Skin epidermis (tissue), 12 donors: Measurements from ENCODE around the gene ST7.
"Not testable (repeated sequence)": the region's sequence is repeated elsewhere in the genome, so short reads cannot be mapped to it uniquely, and the experiment has no call there.

Source experiments
- H3K27ac ChIP-seq, 21 experiments: fragments of 200-600 bp; sonication (generic) in 11 of 21; one replicate each; pipeline ENCODE4 v1.5.0; 2020; ENCODE audit warnings: mild to moderate bottlenecking in 3 of 21, inconsistent platforms in 2 of 21, moderate library complexity in 2 of 21
- H3K4me3 ChIP-seq, 7 experiments: fragments of 200-600 bp; sonication (generic) in 2 of 7; one replicate each; pipeline ENCODE4 v1.5.0; 2020; ENCODE audit warnings: inconsistent platforms in 2 of 7, mild to moderate bottlenecking in 2 of 7, moderate library complexity in 1 of 7

The ST7 gene

GRCh38 chr7:117112640-117113039 lies 159.3 kb downstream of the ST7 start:
- H3K27ac ChIP-seq: no peak overlapping the region
- H3K4me3 ChIP-seq: no peak overlapping the region

DNA sequence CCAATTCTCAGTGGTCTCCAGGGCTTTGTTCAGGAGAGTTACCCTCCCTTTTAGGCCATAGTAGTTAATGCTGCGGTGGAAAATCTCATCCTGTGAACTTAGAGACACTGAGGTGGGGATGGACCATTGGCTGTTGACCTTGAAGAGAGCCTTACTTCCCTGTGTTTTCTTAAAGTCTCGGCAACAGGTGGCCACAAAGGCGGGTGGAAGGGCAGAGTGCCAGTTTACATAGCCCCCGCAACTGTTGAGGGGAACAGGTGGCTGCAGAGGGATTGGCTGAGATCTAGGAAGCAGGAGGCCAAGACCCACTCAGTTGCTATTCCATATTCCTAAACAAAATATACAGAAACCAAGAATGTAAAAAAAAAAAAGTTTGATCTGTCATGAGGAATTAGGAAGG lies 160.6 kb downstream of the ST7 start:
- no peak overlapping the region for H3K27ac ChIP-seq
- H3K4me3 ChIP-seq: no peak overlapping the region

GRCh38 chr7:117114272-117114671 lies 161.0 kb downstream of the ST7 start:
- Histone ChIP-seq H3K4me3 (no peak overlapping the region), H3K27ac (no peak overlapping the region)

- Histone ChIP-seq H3K4me3 (no peak overlapping the region), H3K27ac (no peak overlapping the region)
Measured at GRCh38 chr7:117116211-117116610, 162.9 kb downstream of the ST7 start.

GRCh38 chr7:117117172-117117571 lies 163.9 kb downstream of the ST7 start:
- no peak overlapping the region for H3K27ac ChIP-seq
- H3K4me3 ChIP-seq: no peak overlapping the region

GRCh38 chr7:117118579-117119180 lies 165.4 kb downstream of the ST7 start:
- Histone ChIP-seq H3K4me3 (no peak overlapping the region), H3K27ac (no peak overlapping the region)

DNA sequence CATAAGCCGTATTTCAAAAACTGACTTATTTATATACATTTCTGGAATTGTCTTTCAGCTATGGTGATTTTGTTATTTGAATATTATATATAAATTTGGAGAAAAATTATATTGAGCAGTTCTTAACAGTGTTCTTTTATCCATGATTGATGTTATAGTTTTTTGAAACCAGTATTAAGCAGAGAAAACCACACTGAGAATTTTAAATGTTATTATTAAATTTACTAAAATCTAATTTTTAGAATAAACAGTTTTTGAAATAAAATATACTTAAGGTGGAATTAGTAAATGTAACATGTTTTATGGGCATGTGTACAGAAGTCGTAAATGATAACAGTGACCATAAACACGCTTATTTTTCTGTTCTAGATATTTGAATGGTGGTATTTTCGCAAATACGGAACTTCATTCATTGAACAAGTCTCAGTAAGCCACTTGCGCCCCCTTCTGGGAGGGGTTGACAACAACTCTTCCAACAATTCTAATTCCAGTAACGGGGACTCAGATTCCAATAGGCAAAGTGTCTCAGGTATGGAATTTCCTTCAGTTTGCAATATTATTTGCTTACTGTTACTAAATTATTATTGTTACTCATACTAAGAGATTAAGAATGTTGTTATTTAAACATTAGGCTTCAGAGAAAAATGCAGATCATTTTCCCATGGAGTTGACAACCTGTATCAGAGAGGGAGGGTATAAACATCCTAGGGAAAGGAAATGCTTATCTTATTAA lies 166.1 kb downstream of the ST7 start:
- no peak overlapping the region for H3K27ac ChIP-seq
- no peak overlapping the region for H3K4me3 ChIP-seq

- not testable (repeated sequence) for H3K4me3 ChIP-seq, H3K27ac ChIP-seq
Measured at GRCh38 chr7:117120321-117120720, 167.0 kb downstream of the ST7 start.

DNA sequence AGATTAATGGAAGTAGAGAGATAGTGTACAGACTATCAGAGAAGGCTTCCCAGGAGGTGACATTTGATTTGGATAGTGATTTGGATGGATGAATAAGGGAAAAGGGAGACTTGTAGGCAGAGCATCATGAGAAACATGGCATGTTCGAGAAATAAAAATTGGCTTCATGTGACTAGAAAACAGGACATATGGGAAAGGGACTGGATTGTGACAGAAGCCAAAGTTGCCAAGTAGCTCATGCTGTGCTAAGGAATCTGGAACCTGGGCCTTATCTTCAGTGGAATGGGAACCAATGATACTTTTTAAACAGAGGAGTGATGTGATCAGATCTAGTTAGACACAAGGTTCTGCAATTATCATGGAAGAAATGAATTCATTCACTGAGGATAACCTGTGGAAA lies 168.7 kb downstream of the ST7 start:
- H3K27ac ChIP-seq, H3K4me3 ChIP-seq: not testable (repeated sequence)

DNA sequence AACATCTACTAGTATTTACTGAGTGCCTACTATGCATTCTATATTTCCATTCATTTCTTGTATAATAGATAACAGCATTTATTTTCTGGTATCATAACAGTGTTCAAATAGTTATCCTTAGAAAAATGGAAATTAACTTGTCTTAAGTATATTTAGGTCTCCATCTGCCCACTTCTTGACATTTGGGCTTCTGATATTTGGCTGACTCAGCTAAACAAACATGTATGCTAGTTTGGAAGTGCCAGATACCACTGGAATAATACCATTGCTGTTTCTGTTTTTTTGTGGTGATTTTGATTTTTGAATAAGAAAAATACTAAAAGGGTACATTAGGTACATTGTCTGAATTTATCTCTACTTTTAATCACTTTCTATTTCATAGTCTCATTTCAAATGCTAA lies 169.2 kb downstream of the ST7 start:
- Histone ChIP-seq H3K4me3 (no peak overlapping the region), H3K27ac (no peak overlapping the region)

- H3K27ac ChIP-seq: no peak overlapping the region
- H3K4me3 ChIP-seq: no peak overlapping the region
Measured at GRCh38 chr7:117123311-117123926, 170.1 kb downstream of the ST7 start.

GRCh38 chr7:117124591-117125220 lies 171.4 kb downstream of the ST7 start:
- no peak overlapping the region for H3K27ac ChIP-seq
- no peak overlapping the region for H3K4me3 ChIP-seq

- Histone ChIP-seq H3K4me3 (no peak overlapping the region), H3K27ac (no peak overlapping the region)
Measured at GRCh38 chr7:117126676-117127075, 173.4 kb downstream of the ST7 start.

DNA sequence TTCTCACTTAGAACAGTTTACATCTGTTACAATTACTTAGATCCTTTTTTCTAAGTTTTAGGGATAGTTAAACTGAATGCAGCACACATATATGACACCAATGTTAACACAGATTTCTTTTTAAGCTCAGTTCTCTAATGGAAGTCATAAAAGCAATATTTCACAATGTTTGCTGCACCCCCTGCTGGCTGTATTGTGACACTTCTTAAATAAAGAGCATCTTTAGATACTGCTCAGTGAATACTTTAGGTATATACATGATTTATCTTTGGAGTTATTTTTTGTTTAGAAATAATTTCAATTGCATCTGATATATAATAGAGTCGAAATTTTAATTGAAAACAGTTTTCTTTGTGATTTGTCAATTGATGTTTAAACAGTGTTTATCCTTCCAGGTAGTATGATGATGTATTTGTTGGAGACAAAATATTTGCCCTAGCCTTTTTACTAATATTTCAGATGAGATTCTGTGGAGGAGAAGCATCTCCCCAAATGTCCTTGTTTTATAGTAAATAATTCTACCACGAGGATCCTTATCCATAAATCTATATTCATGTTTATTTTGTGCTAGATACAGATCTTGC lies 174.4 kb downstream of the ST7 start:
- H3K27ac ChIP-seq: no peak overlapping the region
- H3K4me3 ChIP-seq: no peak overlapping the region

DNA sequence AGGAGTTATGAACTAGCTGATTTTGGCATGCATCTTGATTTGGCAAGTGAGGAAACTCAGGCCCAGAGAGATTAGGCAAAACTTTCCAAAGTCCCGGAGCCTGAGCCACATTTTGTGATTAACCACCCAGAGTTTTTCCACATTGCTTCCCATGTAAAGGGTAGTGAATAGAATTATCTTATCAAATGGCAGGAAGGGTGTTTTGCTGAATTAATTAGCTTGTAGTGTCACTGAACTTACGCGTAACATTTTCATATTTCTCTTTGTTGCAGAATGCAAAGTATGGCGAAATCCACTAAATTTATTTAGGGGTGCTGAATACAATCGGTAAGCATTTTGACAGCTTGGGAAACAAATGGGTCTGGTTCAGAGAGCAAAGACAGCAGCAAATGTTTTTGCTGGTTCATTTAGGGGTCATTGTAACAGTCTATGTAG lies 176.2 kb downstream of the ST7 start:
- no peak overlapping the region for H3K4me3 ChIP-seq
- no peak overlapping the region for H3K27ac ChIP-seq

GRCh38 chr7:117130262-117130661 lies 177.0 kb downstream of the ST7 start:
- no peak overlapping the region for H3K4me3 ChIP-seq
- H3K27ac ChIP-seq: no peak overlapping the region

- Histone ChIP-seq H3K4me3 (no peak overlapping the region), H3K27ac (peak overlapping the region in 1 of 21 experiments; percentile 7)
Measured at GRCh38 chr7:117132321-117133120, 179.2 kb downstream of the ST7 start.

DNA sequence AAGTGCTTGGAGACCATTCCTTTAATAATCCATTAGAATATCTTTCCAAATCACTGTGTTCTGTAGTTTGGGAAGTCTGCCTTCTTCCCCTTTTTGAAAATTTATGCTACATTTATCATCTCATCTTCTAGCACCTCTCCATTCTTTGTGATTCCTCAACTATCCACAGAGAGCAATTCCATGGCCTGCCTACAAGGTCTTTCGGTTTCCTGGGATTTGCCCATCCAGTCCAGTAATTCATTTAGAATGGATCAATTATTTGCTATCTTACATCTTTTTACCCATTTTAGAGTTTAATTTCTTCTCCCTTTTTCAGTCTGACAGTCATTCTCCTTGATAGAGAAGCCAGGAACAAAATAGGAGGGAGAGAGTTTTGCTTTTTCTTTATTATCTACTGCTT lies 179.8 kb downstream of the ST7 start:
- Histone ChIP-seq H3K27ac (peak overlapping the region in 1 of 21 experiments; percentile 7), H3K4me3 (no peak overlapping the region)

DNA sequence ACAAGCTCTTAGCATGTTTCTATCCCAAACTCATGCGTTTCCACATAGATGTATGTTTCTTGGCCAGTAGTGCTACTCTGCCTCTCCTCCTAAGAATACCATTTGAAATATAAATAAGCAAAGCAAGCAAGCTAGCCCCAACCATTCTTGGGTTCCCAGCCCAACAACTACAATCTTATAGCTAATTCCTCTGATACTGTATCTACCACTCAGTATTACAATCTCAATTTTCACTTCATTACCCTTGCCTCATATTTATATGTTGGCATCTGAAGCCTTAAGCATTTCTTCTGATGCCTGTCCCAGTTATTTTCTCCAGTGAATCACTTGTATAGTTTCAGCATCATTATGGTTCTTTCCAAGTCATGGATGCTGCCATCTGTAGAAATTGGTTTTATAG lies 181.1 kb downstream of the ST7 start:
- Histone ChIP-seq H3K4me3 (no peak overlapping the region), H3K27ac (no peak overlapping the region)
